ENCODE results near the gene NINJ2. TPM values are rescaled to one million over a fixed set of nuclear protein-coding genes. Genes with fewer than 3 reads are reported as not detected.

NINJ2 gene
- polyA plus RNA-seq, 2 donors: 3.3 to 10.9 TPM

- WGBS, 2 donors: 94 to 95% methylated on average over 21 of the region's 21 CpGs
- H3K4me1 ChIP-seq (ENCODE audit: control insufficient read depth in 2 of 2, insufficient read depth in 2 of 2, low read length in 1 of 2): peaks cover 0 to 9% of the 10 kb centered on the region in 2 donors
- no peaks in the 10 kb centered on the region for H3K27me3 ChIP-seq (ENCODE audit: control insufficient read depth in 1 of 2, insufficient read depth in 2 of 2, low read length in 2 of 2)
- H3K4me3 ChIP-seq (ENCODE audit: low read depth in 1 of 2, low read length in 2 of 2): no peak overlapping the region
- no peak overlapping the region for H3K27ac ChIP-seq (ENCODE audit: low read depth in 2 of 2, low read length in 1 of 2)
- H3K9me3 ChIP-seq (ENCODE audit: control insufficient read depth in 2 of 2, insufficient read depth in 1 of 2, low read depth in 1 of 2, low read length in 1 of 2): no peaks in the 10 kb centered on the region
- H3K36me3 ChIP-seq (ENCODE audit: control insufficient read depth in 2 of 2, insufficient read depth in 2 of 2, low read length in 1 of 2): peaks cover 0 to 4% of the 10 kb centered on the region in 2 donors
Measured at GRCh38 chr12:565589-566105, 97.6 kb downstream of the NINJ2 start.

- Histone ChIP-seq H3K27me3 (ENCODE audit: control insufficient read depth in 1 of 2, insufficient read depth in 2 of 2, low read length in 2 of 2) (no peaks in the 10 kb centered on the region), H3K9me3 (ENCODE audit: control insufficient read depth in 2 of 2, insufficient read depth in 1 of 2, low read depth in 1 of 2, low read length in 1 of 2) (no peaks in the 10 kb centered on the region), H3K27ac (ENCODE audit: low read depth in 2 of 2, low read length in 1 of 2) (no peak overlapping the region), H3K4me3 (ENCODE audit: low read depth in 1 of 2, low read length in 2 of 2) (no peak overlapping the region), H3K4me1 (ENCODE audit: control insufficient read depth in 2 of 2, insufficient read depth in 2 of 2, low read length in 1 of 2) (peaks cover 0 to 9% of the 10 kb centered on the region in 2 donors), H3K36me3 (ENCODE audit: control insufficient read depth in 2 of 2, insufficient read depth in 2 of 2, low read length in 1 of 2) (peaks cover 0 to 4% of the 10 kb centered on the region in 2 donors)
- 88 to 91% methylated on average over 8 of the region's 8 CpGs for WGBS, 2 donors
Measured at GRCh38 chr12:565161-565560, 98.1 kb downstream of the NINJ2 start.

GRCh38 chr12:563787-564298 is 99.4 kb downstream of the NINJ2 start:
- Histone ChIP-seq H3K27ac (ENCODE audit: low read depth in 2 of 2, low read length in 1 of 2) (no peak overlapping the region), H3K9me3 (ENCODE audit: control insufficient read depth in 2 of 2, insufficient read depth in 1 of 2, low read depth in 1 of 2, low read length in 1 of 2) (no peaks in the 10 kb centered on the region), H3K4me1 (ENCODE audit: control insufficient read depth in 2 of 2, insufficient read depth in 2 of 2, low read length in 1 of 2) (peaks cover 0 to 16% of the 10 kb centered on the region in 2 donors), H3K4me3 (ENCODE audit: low read depth in 1 of 2, low read length in 2 of 2) (no peak overlapping the region), H3K36me3 (ENCODE audit: control insufficient read depth in 2 of 2, insufficient read depth in 2 of 2, low read length in 1 of 2) (peaks cover 0 to 4% of the 10 kb centered on the region in 2 donors), H3K27me3 (ENCODE audit: control insufficient read depth in 1 of 2, insufficient read depth in 2 of 2, low read length in 2 of 2) (no peaks in the 10 kb centered on the region)
- 46% methylated on average over 7 of the region's 7 CpGs for WGBS, 2 donors

GRCh38 chr12:563250-563781 is 99.9 kb downstream of the NINJ2 start:
- 47 to 62% methylated on average over 8 of the region's 8 CpGs for WGBS, 2 donors
- H3K4me1 ChIP-seq (ENCODE audit: control insufficient read depth in 2 of 2, insufficient read depth in 2 of 2, low read length in 1 of 2): peaks cover 0 to 17% of the 10 kb centered on the region in 2 donors
- H3K4me3 ChIP-seq (ENCODE audit: low read depth in 1 of 2, low read length in 2 of 2): no peak overlapping the region
- no peaks in the 10 kb centered on the region for H3K9me3 ChIP-seq (ENCODE audit: control insufficient read depth in 2 of 2, insufficient read depth in 1 of 2, low read depth in 1 of 2, low read length in 1 of 2)
- H3K27me3 ChIP-seq (ENCODE audit: control insufficient read depth in 1 of 2, insufficient read depth in 2 of 2, low read length in 2 of 2): no peaks in the 10 kb centered on the region
- H3K27ac ChIP-seq (ENCODE audit: low read depth in 2 of 2, low read length in 1 of 2): no peak overlapping the region
- peaks cover 0 to 4% of the 10 kb centered on the region in 2 donors for H3K36me3 ChIP-seq (ENCODE audit: control insufficient read depth in 2 of 2, insufficient read depth in 2 of 2, low read length in 1 of 2)

- no peaks in the 10 kb centered on the region for H3K9me3 ChIP-seq (ENCODE audit: control insufficient read depth in 2 of 2, insufficient read depth in 1 of 2, low read depth in 1 of 2, low read length in 1 of 2)
- no peak overlapping the region for H3K27ac ChIP-seq (ENCODE audit: low read depth in 2 of 2, low read length in 1 of 2)
- H3K27me3 ChIP-seq (ENCODE audit: control insufficient read depth in 1 of 2, insufficient read depth in 2 of 2, low read length in 2 of 2): no peaks in the 10 kb centered on the region
- no peak overlapping the region for H3K4me3 ChIP-seq (ENCODE audit: low read depth in 1 of 2, low read length in 2 of 2)
- H3K36me3 ChIP-seq (ENCODE audit: control insufficient read depth in 2 of 2, insufficient read depth in 2 of 2, low read length in 1 of 2): peaks cover 0 to 4% of the 10 kb centered on the region in 2 donors
- H3K4me1 ChIP-seq (ENCODE audit: control insufficient read depth in 2 of 2, insufficient read depth in 2 of 2, low read length in 1 of 2): peaks cover 0 to 17% of the 10 kb centered on the region in 2 donors
- 87 to 93% methylated on average over 12 of the region's 12 CpGs for WGBS, 2 donors
Measured at GRCh38 chr12:562634-563033, 100.6 kb downstream of the NINJ2 start.

- Histone ChIP-seq H3K27ac (ENCODE audit: low read depth in 2 of 2, low read length in 1 of 2) (no peak overlapping the region), H3K27me3 (ENCODE audit: control insufficient read depth in 1 of 2, insufficient read depth in 2 of 2, low read length in 2 of 2) (no peaks in the 10 kb centered on the region), H3K4me1 (ENCODE audit: control insufficient read depth in 2 of 2, insufficient read depth in 2 of 2, low read length in 1 of 2) (peaks cover 0 to 17% of the 10 kb centered on the region in 2 donors), H3K9me3 (ENCODE audit: control insufficient read depth in 2 of 2, insufficient read depth in 1 of 2, low read depth in 1 of 2, low read length in 1 of 2) (no peaks in the 10 kb centered on the region), H3K4me3 (ENCODE audit: low read depth in 1 of 2, low read length in 2 of 2) (no peak overlapping the region), H3K36me3 (ENCODE audit: control insufficient read depth in 2 of 2, insufficient read depth in 2 of 2, low read length in 1 of 2) (peaks cover 0 to 4% of the 10 kb centered on the region in 2 donors)
- 66 to 68% methylated on average over 19 of the region's 19 CpGs for WGBS, 2 donors
Measured at GRCh38 chr12:561908-562593, 101.2 kb downstream of the NINJ2 start.

GRCh38 chr12:561391-561705 is 101.9 kb downstream of the NINJ2 start:
- Histone ChIP-seq H3K9me3 (ENCODE audit: control insufficient read depth in 2 of 2, insufficient read depth in 1 of 2, low read depth in 1 of 2, low read length in 1 of 2) (no peaks in the 10 kb centered on the region), H3K4me3 (ENCODE audit: low read depth in 1 of 2, low read length in 2 of 2) (no peak overlapping the region), H3K27me3 (ENCODE audit: control insufficient read depth in 1 of 2, insufficient read depth in 2 of 2, low read length in 2 of 2) (no peaks in the 10 kb centered on the region), H3K27ac (ENCODE audit: low read depth in 2 of 2, low read length in 1 of 2) (no peak overlapping the region), H3K4me1 (ENCODE audit: control insufficient read depth in 2 of 2, insufficient read depth in 2 of 2, low read length in 1 of 2) (peaks cover 0 to 17% of the 10 kb centered on the region in 2 donors), H3K36me3 (ENCODE audit: control insufficient read depth in 2 of 2, insufficient read depth in 2 of 2, low read length in 1 of 2) (peaks cover 0 to 4% of the 10 kb centered on the region in 2 donors)
- 89 to 92% methylated on average over 14 of the region's 14 CpGs for WGBS, 2 donors

- Histone ChIP-seq H3K9me3 (ENCODE audit: control insufficient read depth in 2 of 2, insufficient read depth in 1 of 2, low read depth in 1 of 2, low read length in 1 of 2) (no peaks in the 10 kb centered on the region), H3K36me3 (ENCODE audit: control insufficient read depth in 2 of 2, insufficient read depth in 2 of 2, low read length in 1 of 2) (peaks cover 0 to 4% of the 10 kb centered on the region in 2 donors), H3K27me3 (ENCODE audit: control insufficient read depth in 1 of 2, insufficient read depth in 2 of 2, low read length in 2 of 2) (no peaks in the 10 kb centered on the region), H3K27ac (ENCODE audit: low read depth in 2 of 2, low read length in 1 of 2) (no peak overlapping the region), H3K4me3 (ENCODE audit: low read depth in 1 of 2, low read length in 2 of 2) (no peak overlapping the region), H3K4me1 (ENCODE audit: control insufficient read depth in 2 of 2, insufficient read depth in 2 of 2, low read length in 1 of 2) (peaks cover 0 to 17% of the 10 kb centered on the region in 2 donors)
- WGBS, 2 donors: 75 to 77% methylated on average over 19 of the region's 19 CpGs
Measured at GRCh38 chr12:560691-561390, 102.4 kb downstream of the NINJ2 start.

GRCh38 chr12:559906-560455 is 103.3 kb downstream of the NINJ2 start:
- 76 to 82% methylated on average over 14 of the region's 14 CpGs for whole genome bisulfite sequencing, 2 donors
- peaks cover 0 to 17% of the 10 kb centered on the region in 2 donors for H3K4me1 ChIP-seq (ENCODE audit: control insufficient read depth in 2 of 2, insufficient read depth in 2 of 2, low read length in 1 of 2)

More at GRCh38 chr12:559906-560455, 103.3 kb downstream of the NINJ2 start:
- Histone ChIP-seq H3K9me3 (ENCODE audit: control insufficient read depth in 2 of 2, insufficient read depth in 1 of 2, low read depth in 1 of 2, low read length in 1 of 2) (no peaks in the 10 kb centered on the region), H3K27me3 (ENCODE audit: control insufficient read depth in 1 of 2, insufficient read depth in 2 of 2, low read length in 2 of 2) (no peaks in the 10 kb centered on the region), H3K27ac (ENCODE audit: low read depth in 2 of 2, low read length in 1 of 2) (no peak overlapping the region), H3K4me3 (ENCODE audit: low read depth in 1 of 2, low read length in 2 of 2) (no peak overlapping the region), H3K36me3 (ENCODE audit: control insufficient read depth in 2 of 2, insufficient read depth in 2 of 2, low read length in 1 of 2) (peaks cover 0 to 4% of the 10 kb centered on the region in 2 donors)

All from esophagus (tissue), 2 donors.